ENCODE results near the gene NUMBL. TPM values are rescaled to one million over a fixed set of nuclear protein-coding genes. Genes with fewer than 3 reads are reported as not detected.

Gene NUMBL
- total and polyA plus RNA-seq, 11 donors = 7.3 to 29.1 (median 10.6) TPM

DNA sequence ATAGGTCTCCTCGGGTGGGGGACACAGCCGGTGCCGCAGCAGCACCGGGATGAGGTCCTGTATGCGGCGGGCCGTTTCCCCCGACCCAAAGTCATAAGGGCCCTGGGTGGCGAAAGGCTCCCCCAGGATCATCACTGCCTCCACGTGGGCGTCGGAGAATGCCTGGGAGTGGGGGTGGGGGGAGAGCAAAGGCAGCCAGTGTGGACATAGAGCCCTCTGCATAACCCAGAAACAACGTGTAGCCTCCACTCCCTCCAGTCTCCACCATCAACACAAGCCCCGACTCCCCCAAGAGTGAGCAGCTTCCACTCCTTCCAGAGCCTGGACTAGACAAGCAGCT is 1.7 kb upstream of the NUMBL start:
- DNase-seq = no peak
- H3K27me3 ChIP-seq = no peaks in the 10 kb centered on the region
- H3K27ac ChIP-seq = peak overlapping the region in 6 of 12 donors; percentile 82 to 94 (median 88)
- no peak overlapping the region for H3K4me3 ChIP-seq
- H3K36me3 ChIP-seq = peaks cover 0 to 45% (median 18%) of the 10 kb centered on the region in 9 donors
- TF ChIP-seq POLR2A (IDR thresholded peaks at IDR 0.05) = no peak
- TF ChIP-seq, protein P1, sequence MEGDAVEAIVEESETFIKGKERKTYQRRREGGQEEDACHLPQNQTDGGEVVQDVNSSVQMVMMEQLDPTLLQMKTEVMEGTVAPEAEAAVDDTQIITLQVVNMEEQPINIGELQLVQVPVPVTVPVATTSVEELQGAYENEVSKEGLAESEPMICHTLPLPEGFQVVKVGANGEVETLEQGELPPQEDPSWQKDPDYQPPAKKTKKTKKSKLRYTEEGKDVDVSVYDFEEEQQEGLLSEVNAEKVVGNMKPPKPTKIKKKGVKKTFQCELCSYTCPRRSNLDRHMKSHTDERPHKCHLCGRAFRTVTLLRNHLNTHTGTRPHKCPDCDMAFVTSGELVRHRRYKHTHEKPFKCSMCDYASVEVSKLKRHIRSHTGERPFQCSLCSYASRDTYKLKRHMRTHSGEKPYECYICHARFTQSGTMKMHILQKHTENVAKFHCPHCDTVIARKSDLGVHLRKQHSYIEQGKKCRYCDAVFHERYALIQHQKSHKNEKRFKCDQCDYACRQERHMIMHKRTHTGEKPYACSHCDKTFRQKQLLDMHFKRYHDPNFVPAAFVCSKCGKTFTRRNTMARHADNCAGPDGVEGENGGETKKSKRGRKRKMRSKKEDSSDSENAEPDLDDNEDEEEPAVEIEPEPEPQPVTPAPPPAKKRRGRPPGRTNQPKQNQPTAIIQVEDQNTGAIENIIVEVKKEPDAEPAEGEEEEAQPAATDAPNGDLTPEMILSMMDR (IDR thresholded peaks at IDR 0.05) = no peak
- ATAC-seq = no peak
- intact Hi-C loops (cut with DNase I) = no loop called here
- peaks cover 0 to 40% (median 19%) of the 10 kb centered on the region in 12 donors for H3K4me1 ChIP-seq
- WGBS, 4 donors = 76 to 92% (median 87%) methylated on average over 6 to 14 of the region's 14 CpGs
- H3K9me3 ChIP-seq = no peaks in the 10 kb centered on the region

DNA sequence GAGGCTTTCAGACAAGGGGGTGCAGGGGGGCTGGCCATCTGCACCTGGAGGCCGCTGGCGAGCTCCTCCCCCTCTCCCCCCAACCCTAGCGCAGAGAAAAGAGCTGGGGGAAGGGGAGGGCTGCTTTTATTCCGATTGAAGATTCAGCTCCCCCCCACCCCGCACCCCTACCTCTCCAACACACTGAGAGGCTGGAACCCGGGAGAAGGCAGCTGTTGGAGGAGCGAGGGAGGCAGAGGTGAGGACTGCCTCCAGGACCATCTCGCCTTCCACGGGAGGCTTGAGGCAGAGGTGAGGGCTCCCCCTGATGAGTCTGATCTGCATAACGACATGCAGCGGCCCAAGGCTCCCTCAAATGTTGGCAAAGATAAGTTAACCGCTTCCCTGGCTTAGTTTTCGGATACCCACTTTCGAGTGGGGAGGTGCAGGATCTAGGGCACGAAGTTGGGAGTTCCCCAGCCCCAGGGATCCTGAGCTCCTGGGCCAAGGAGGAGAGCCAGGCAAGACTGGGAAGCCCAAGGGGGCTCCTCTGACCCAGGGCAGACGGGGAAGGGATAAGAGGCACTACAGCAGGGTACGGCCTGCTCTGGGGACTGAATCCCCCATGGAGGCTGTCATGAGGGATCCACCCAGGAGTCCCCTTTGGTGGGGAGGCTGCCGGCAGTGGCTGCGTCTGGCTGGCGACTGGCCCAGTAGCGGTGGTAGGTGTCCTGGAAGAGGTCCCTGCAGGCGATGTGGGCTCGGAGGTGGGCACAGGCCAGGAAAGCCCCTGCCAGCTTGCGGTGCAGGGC is 1.2 kb upstream of the NUMBL start:
- peaks cover 0 to 43% (median 20%) of the 10 kb centered on the region in 12 donors for H3K4me1 ChIP-seq
- peaks cover 0 to 45% (median 22%) of the 10 kb centered on the region in 9 donors for H3K36me3 ChIP-seq
- H3K4me3 ChIP-seq = peak overlapping the region in 9 of 12 donors; percentile 59 to 93 (median 72)
- ATAC-seq = no peak
- peak in 2 of 5 donors; percentile 38 to 59 for DNase-seq
- TF ChIP-seq, protein P1 (IDR thresholded peaks at IDR 0.05) = no peak
- H3K27me3 ChIP-seq = no peaks in the 10 kb centered on the region
- no peaks in the 10 kb centered on the region for H3K9me3 ChIP-seq
- 75 to 82% (median 80%) methylated on average over 21 to 23 of the region's 24 CpGs for WGBS, 4 donors
- intact Hi-C loops (cut with DNase I) = loop anchor here in 4 of 10 donors (2.0 kb wide), 2 partner anchors 23 to 59 kb away; partner anchors contain the start of genes ACTMAP (in 1 of the 4) and SNRPA (in 1 of the 4)
- peak overlapping the region; percentile 82 to 94 (median 86) for H3K27ac ChIP-seq

DNA sequence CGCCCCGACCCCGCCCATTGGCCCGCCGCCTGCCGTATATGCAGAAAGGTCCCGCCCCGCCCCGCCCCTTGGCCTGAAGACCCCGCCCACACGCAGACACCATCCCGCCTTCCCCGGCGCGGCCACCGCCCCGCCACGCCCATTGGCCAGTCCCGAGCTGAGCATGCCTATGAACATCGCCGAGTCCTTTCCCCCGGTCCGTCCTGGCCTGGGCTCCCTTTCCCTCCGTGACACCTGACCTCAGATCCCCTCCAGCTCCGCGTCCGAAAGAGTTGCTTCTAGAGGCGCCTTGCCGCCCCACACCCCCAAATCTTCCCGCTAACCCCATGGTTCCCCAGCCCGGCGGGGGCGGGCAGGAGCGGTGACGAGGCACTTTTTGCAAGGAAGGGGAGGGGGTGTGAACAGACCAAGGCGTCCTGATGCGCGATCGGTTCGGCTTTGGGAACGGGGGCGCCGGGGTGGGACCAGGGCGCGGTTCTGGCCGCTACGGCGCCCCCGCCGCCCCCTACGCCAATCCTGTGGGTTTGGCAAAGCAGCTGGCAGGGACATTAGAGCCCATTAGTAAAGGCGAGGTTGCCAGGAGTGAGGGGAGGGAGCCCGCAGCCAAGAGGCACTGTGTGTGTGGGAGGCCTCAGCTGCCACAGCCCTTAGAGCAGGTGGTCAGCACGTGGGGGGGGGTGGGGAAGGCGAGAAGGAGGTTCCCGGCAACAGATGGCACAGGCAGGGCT is 406 bp upstream of the NUMBL start:
- Histone ChIP-seq H3K36me3 (peaks cover 0 to 44% (median 25%) of the 10 kb centered on the region in 9 donors), H3K27me3 (no peaks in the 10 kb centered on the region), H3K9me3 (no peaks in the 10 kb centered on the region), H3K4me3 (peak overlapping the region; percentile 58 to 93 (median 72)), H3K27ac (peak overlapping the region; percentile 82 to 94 (median 86)), H3K4me1 (peaks cover 0 to 43% (median 20%) of the 10 kb centered on the region in 12 donors)
- peak in 1 of 2 donors; percentile 40 for TF ChIP-seq POLR2A (IDR thresholded peaks at IDR 0.05)
- TF ChIP-seq, protein P1 (IDR thresholded peaks at IDR 0.05) = no peak
- DNase-seq = peak; percentile 96 to 97 (median 96)
- intact Hi-C loops (cut with DNase I) = loop anchor here in 4 of 10 donors (1.0 to 2.0 kb wide), 4 partner anchors 24 to 60 kb away; partner anchors contain the start of genes ACTMAP (in 1 of the 4) and SNRPA (in 1 of the 4)
- 3 to 10% (median 6%) methylated on average over 16 to 56 of the region's 56 CpGs for WGBS, 4 donors
- ATAC-seq = peak; percentile 86 to 91 (median 90)

Data from heart left ventricle (tissue), 16 donors.